Colonic mucosa (tissue), 4 donors: ENCODE results near the gene SERINC5. TPM values are rescaled to one million over a fixed set of nuclear protein-coding genes. Genes with fewer than 3 reads are reported as not detected.

Experiments
- DNase-seq: peaks from one replicate; pipeline ENCODE4 v3.0.0-alpha.2; 2020
- H3K27ac ChIP-seq: fragments of 200-600 bp; one replicate; pipeline ENCODE4 v1.8.0; 2021
- H3K27me3 ChIP-seq: fragments of 200-600 bp; one replicate; pipeline ENCODE4 v1.8.0; 2021
- H3K36me3 ChIP-seq: fragments of 200-600 bp; one replicate; pipeline ENCODE4 v1.8.0; 2021
- H3K4me1 ChIP-seq: fragments of 200-600 bp; one replicate; pipeline ENCODE4 v1.8.0; 2021; ENCODE audit warnings: mild to moderate bottlenecking
- H3K4me3 ChIP-seq: fragments of 200-600 bp; one replicate; pipeline ENCODE4 v1.8.0; 2021
- H3K9ac ChIP-seq, 2 donors: one replicate each; pipeline ENCODE4 v1.7.0; 2013; ENCODE audit warnings: control low read depth in 2 of 2, low read depth in 2 of 2, low read length in 2 of 2
- H3K9me3 ChIP-seq: fragments of 200-600 bp; one replicate; pipeline ENCODE4 v1.8.0; 2021
- intact Hi-C: fragments of 100-400 bp; cut with DNase I; formaldehyde crosslinking; loops from one replicate; pipeline ENCODE4 v1.14.1; 2022
- total RNA-seq, 2 donors: library from RNA; stranded (reverse); fragmentation: NEBNext Ultra II Directional in 1 of 2; extraction: Animal tissue kit (Norgen Biotek cat#: 25700) in 1 of 2; gene quantifications; one replicate each; pipeline ENCODE4 v1.2.1, GENCODE V29; 2021
- TF ChIP-seq, protein P1 (sequence below): fragments of 200-600 bp; IDR thresholded peaks from one replicate; pipeline ENCODE4 v1.8.0; 2022; ENCODE audit warnings: antibody characterized with exemption, mild to moderate bottlenecking
- donor health status: healthy.
- donor health status: DM: no; HTN: no; CAD: no.
- donor health status: DM: no; HTN: no; CAD: no.

The SERINC5 gene
- total RNA-seq, 2 donors from 2014 or later, result 138 to 141 TPM

DNA sequence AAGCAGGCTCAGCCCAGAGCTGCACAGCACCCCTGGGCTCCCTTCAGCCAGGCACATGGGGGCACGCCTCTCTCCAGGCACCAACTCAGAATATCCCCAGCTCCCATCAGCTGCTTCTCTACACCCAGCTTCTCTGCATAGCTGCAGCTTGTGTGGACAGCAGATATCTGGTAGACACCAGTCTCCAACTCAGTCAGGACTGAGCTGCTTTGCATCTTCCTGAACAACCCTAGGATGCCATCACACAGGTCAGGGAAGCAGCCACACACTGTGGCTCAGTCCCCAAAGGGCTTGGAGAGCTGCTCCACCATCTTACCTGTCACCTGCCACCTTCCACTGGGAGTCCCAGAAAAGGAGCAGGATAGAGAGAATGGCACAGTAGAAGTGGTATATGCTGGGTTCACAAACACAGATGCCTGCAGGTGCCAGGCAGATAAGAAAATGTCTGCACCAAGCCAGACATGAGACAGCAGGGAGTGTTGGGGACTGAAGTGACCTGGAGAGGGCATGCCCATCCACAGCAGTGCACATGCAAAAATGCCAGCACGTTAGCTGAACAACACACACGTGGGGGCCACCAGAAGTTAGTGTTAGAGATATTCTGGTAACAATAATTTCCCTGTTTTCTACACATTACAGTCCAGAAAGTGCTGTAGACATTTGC, 178.7 kb downstream of the SERINC5 start:
- intact Hi-C loops, result loop anchor here (10.0 kb wide), 1 partner anchor 202 kb away; no protein-coding TSS in a partner anchor
- Histone ChIP-seq H3K9me3 (no peaks in the 10 kb centered on the region), H3K36me3 (no peaks in the 10 kb centered on the region), H3K4me3 (no peak overlapping the region), H3K27ac (no peak overlapping the region), H3K4me1 (no peaks in the 10 kb centered on the region), H3K9ac (no peak overlapping the region), H3K27me3 (no peaks in the 10 kb centered on the region)
- DNase-seq, result no peak
- TF ChIP-seq, protein P1, sequence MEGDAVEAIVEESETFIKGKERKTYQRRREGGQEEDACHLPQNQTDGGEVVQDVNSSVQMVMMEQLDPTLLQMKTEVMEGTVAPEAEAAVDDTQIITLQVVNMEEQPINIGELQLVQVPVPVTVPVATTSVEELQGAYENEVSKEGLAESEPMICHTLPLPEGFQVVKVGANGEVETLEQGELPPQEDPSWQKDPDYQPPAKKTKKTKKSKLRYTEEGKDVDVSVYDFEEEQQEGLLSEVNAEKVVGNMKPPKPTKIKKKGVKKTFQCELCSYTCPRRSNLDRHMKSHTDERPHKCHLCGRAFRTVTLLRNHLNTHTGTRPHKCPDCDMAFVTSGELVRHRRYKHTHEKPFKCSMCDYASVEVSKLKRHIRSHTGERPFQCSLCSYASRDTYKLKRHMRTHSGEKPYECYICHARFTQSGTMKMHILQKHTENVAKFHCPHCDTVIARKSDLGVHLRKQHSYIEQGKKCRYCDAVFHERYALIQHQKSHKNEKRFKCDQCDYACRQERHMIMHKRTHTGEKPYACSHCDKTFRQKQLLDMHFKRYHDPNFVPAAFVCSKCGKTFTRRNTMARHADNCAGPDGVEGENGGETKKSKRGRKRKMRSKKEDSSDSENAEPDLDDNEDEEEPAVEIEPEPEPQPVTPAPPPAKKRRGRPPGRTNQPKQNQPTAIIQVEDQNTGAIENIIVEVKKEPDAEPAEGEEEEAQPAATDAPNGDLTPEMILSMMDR, result no peak

DNA sequence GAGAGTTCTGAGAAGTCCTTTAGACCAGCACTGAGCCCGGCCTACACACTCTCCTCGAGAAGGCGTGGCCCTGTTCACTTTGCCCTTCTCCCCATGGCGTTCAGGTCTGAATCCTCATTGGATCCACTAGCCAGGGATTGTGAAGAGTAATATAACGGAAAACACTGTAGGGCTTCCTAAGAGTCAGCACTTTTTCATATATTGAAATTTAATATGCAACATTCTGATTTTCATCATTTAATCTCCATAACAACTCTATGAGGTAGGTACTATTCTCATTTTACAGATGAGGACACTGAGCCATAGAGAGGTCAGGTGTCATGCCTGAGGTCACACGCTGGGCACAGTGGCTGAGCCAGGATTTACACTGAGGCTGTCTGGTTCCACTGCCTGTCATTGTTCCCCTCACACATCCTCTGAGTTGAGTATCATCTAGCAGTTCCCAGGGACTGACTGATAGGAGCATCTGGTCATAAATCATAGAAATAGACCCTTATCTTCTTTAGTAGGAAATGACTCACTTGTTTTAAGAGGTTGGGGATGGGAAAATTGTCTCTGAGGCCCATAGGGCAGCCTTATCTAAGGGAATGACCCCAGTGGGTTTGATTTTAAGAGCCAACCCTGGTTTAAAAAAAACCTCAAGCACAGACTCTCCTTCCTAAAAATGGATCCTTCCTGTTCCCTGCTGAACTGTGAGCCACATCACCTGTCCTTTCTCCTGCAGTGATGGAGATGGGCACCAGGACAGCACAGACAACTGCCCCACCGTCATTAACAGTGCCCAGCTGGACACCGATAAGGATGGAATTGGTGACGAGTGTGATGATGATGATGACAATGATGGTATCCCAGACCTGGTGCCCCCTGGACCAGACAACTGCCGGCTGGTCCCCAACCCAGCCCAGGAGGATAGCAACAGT, 179.5 kb downstream of the SERINC5 start:
- H3K27me3 ChIP-seq, result no peaks in the 10 kb centered on the region
- no peaks in the 10 kb centered on the region for H3K9me3 ChIP-seq
- intact Hi-C loops, result loop anchor here (10.0 kb wide), 1 partner anchor 202 kb away; no protein-coding TSS in a partner anchor
- DNase-seq, result no peak
- no peaks in the 10 kb centered on the region for H3K36me3 ChIP-seq
- TF ChIP-seq, protein P1, result no peak
- no peak overlapping the region for H3K9ac ChIP-seq
- H3K4me3 ChIP-seq, result no peak overlapping the region
- H3K4me1 ChIP-seq, result no peaks in the 10 kb centered on the region
- no peak overlapping the region for H3K27ac ChIP-seq

DNA sequence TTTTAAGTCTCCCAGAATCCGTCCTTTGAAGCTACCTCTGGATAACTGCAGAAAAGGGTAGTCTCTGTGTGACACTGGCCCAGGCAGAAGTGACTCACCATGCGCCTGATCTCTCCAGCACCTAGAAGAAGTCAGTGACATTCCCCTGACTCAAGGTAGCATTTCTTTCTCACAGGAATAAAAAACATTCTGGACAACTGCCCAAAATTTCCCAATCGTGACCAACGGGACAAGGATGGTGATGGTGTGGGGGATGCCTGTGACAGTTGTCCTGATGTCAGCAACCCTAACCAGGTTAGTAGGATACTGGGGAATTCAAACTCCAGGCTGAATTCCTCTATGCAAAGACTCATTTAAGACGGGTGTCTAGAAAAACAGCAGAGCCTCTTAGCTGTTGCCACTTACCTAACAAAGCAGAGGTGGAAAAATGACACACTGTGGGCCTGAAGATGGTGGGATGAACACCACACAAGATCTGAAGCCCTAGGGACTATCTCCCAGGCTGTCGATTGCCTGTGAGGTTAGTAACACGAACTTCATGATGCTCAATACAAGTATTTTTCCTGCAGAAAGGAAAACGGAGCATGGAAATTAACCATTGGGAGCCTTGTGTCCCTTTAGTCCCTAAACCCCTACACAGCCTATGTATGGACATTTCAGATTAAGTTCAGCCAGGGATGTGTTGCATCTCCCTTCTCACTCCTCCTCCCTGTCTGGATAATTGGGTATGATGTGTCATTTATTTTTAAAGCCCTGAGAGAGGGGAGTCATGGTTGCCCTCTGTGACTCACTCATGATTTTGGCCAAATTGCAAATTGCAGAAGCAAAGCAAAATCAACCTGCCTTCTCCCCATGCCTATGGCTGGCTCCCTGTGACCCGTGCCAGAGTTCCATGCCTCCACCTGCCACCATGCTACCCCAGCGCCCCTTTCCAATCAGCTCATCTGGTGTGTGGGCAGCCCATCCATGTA, 183.5 kb downstream of the SERINC5 start:
- DNase-seq, result no peak
- intact Hi-C loops, result loop anchor here (10.0 kb wide), 1 partner anchor 198 kb away; no protein-coding TSS in a partner anchor
- Histone ChIP-seq H3K9ac (no peak overlapping the region), H3K4me3 (no peak overlapping the region), H3K27ac (no peak overlapping the region), H3K9me3 (no peaks in the 10 kb centered on the region), H3K27me3 (no peaks in the 10 kb centered on the region), H3K36me3 (no peaks in the 10 kb centered on the region), H3K4me1 (no peaks in the 10 kb centered on the region)
- TF ChIP-seq, protein P1, result no peak

DNA sequence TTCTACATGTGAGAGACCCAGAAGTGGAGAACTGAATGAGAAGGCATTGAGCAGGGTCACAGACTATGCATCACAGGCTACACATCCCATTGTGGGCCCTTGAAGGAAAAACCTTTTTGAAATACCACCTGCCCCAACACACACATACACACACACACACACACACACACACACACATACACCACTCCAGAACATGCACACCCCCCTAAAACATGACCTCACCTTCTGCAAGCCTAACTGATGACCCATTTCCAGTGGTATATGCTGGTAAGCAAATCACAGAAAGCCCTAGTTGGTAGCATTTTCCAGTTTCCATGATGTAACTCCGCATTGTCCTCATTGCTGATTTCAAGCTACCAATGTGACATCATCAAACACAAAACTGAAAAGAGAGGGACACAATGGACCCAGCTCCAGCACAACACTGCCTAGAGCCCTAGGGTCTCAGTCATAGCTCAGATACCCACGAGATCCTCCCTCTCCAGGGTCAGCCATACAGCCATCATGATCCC, 184.3 kb downstream of the SERINC5 start:
- Histone ChIP-seq H3K27me3 (no peaks in the 10 kb centered on the region), H3K4me3 (no peak overlapping the region), H3K27ac (no peak overlapping the region), H3K9me3 (no peaks in the 10 kb centered on the region), H3K4me1 (no peaks in the 10 kb centered on the region), H3K36me3 (no peaks in the 10 kb centered on the region), H3K9ac (no peak overlapping the region)
- TF ChIP-seq, protein P1, result no peak
- intact Hi-C loops, result loop anchor here (10.0 kb wide), 1 partner anchor 197 kb away; no protein-coding TSS in a partner anchor
- no peak for DNase-seq
